Measurements from ENCODE around the gene TMEM190. TPM values are rescaled to one million over a fixed set of nuclear protein-coding genes. Genes with fewer than 3 reads are reported as not detected.
"Not testable (repeated sequence)": the region's sequence is repeated elsewhere in the genome, so short reads cannot be mapped to it uniquely, and the experiment has no call there.

Gene TMEM190
- total and polyA plus RNA-seq, 11 donors, result not detected

DNA sequence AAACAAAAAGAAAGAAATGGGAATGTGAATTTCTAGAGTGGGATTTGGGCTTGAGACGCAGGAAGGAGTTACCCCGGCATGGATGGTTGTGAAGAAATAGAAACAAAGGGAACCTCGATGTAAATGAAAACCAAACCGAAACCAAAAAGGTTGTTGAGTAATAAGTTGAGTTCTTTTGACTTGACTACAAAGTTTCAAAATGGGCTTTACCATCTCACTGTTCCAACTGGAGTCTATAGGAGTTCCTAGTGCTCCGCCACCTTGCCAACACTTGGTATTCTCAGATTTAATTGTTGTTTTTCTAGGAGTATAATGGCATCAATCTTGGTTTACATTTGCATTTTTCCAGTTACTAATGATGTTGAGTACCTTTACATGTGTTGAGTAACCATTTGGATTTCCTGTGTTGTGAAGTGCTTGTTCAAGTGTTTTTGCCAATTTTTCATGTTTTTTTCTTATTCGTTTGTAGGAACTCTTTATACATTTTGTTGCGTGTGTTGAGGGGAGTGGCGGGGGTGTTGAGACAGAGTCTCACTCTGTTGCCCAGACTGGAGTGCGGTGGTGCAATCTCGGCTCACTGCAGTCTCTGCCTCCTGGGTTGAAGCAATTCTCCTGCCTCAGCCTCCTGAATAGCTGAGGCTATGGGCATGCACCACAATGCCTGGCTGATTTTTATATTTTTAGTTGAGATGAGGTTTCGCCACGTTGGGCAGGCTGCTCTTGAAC lies 21.7 kb downstream of the TMEM190 start:
- TF ChIP-seq, protein P1, sequence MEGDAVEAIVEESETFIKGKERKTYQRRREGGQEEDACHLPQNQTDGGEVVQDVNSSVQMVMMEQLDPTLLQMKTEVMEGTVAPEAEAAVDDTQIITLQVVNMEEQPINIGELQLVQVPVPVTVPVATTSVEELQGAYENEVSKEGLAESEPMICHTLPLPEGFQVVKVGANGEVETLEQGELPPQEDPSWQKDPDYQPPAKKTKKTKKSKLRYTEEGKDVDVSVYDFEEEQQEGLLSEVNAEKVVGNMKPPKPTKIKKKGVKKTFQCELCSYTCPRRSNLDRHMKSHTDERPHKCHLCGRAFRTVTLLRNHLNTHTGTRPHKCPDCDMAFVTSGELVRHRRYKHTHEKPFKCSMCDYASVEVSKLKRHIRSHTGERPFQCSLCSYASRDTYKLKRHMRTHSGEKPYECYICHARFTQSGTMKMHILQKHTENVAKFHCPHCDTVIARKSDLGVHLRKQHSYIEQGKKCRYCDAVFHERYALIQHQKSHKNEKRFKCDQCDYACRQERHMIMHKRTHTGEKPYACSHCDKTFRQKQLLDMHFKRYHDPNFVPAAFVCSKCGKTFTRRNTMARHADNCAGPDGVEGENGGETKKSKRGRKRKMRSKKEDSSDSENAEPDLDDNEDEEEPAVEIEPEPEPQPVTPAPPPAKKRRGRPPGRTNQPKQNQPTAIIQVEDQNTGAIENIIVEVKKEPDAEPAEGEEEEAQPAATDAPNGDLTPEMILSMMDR (IDR thresholded peaks at IDR 0.05), result no peak
- TF ChIP-seq POLR2A (IDR thresholded peaks at IDR 0.05), result no peak
- Histone ChIP-seq H3K27ac (peak overlapping the region in 1 of 12 donors; percentile 32), H3K9me3 (no peaks in the 10 kb centered on the region), H3K36me3 (peaks cover 0 to 34% (median 28%) of the 10 kb centered on the region in 9 donors), H3K27me3 (no peaks in the 10 kb centered on the region), H3K4me3 (peak overlapping the region in 1 of 12 donors; percentile 27), H3K4me1 (peaks cover 0 to 12% (median 0%) of the 10 kb centered on the region in 12 donors)
- WGBS, 4 donors, result 86 to 92% (median 90%) methylated on average over 12 of the region's 12 CpGs
- no peak for DNase-seq
- ATAC-seq, result no peak
- intact Hi-C loops (cut with DNase I), result no loop called here

DNA sequence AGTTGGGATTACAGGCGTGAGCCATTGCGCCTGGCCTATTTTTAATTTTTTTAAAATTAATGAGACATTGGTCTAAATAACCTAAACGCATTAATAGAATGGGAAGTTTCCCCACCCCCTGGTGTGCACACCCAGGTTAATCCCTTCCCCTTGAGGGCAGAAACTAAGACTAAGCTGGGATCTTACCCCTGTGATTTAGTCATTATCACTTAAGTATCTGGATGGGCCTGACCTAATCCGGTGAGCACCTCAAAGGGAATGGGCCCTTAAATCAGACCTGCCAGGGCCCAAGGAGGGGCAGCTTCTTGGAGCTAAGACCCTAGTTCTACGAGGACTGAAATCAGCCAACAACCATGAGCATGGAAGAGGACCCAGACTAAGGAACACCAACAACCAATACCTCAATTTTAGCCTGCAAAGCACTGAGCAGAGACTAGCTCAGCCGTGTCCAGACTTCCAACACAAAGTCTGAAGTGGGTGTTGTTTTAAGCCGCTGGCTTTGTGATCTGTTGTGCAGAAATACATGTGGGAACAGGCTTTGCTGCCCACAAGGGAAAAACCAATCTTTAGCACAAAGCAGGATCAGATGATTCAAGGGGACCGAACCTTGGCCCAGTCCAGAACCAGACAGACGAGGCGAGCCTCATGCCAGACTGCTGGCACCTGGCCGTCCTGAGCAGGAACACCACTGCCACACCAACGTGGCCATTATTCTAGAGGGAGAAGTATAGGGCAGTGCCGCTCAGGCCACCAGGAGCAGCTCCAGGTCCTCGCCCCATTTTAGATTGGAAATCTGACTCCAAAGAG lies 23.9 kb downstream of the TMEM190 start:
- intact Hi-C loops (cut with DNase I), result no loop called here
- no peak for DNase-seq
- no peak for ATAC-seq
- TF ChIP-seq, protein P1 (IDR thresholded peaks at IDR 0.05), result no peak
- no peak for TF ChIP-seq POLR2A (IDR thresholded peaks at IDR 0.05)
- Histone ChIP-seq H3K36me3 (peaks cover 0 to 50% (median 44%) of the 10 kb centered on the region in 9 donors), H3K4me3 (no peak overlapping the region), H3K27me3 (no peaks in the 10 kb centered on the region), H3K4me1 (peaks cover 0 to 14% (median 0%) of the 10 kb centered on the region in 12 donors), H3K27ac (no peak overlapping the region), H3K9me3 (no peaks in the 10 kb centered on the region)
- WGBS, 4 donors, result 87 to 89% (median 88%) methylated on average over 13 to 14 of the region's 14 CpGs

DNA sequence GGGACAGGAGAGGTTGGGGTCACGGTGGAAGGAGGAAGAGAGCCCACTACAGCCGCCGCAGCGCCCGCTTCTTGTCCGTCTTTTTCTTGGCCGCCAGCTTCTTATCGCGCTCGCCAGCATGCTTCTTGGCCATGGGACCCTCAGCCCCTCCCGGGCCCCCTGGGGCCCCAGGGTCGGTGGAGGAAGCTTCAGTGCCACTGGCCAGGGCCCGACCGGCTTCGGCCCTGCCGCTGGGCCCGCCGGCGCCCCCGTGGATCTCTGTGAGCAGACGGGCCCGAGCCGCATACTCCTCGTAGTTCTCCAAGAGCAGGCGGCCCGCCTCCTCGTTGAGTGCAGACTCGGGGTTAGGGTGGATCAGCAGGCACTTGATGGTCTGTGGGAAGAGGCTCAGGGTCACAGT lies 24.8 kb downstream of the TMEM190 start:
- H3K9me3 ChIP-seq; H3K4me3 ChIP-seq; intact Hi-C loops (cut with DNase I); H3K27me3 ChIP-seq; ATAC-seq; H3K27ac ChIP-seq: not testable (repeated sequence)
- peaks cover 0 to 58% (median 47%) of the 10 kb centered on the region in 9 donors for H3K36me3 ChIP-seq
- 81 to 91% (median 87%) methylated on average over 18 to 23 of the region's 28 CpGs for WGBS, 4 donors
- DNase-seq, result peak in 1 of 5 donors; percentile 16
- peaks cover 0 to 23% (median 5%) of the 10 kb centered on the region in 12 donors for H3K4me1 ChIP-seq

DNA sequence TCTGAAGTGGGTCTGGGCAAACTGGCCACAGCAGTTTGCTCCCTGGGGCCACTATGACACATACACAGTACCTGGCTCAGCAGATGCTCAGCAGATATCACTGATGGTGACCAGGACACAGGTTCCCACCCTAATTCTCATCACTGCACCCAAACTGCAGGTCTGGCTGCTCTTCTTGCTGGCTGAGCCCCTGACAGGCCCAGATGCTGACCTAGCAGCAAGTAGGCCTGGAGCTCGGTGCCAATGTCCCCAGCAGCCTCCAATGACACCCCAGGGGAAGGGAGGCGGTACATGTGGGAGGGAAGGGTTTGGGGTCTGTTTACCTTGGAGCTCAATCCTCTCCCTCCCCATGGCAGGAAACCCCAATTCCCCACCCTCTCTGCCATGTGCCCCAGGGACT lies 25.9 kb downstream of the TMEM190 start:
- TF ChIP-seq, protein P1 (IDR thresholded peaks at IDR 0.05), result no peak
- no peak for TF ChIP-seq POLR2A (IDR thresholded peaks at IDR 0.05)
- peak in 1 of 5 donors; percentile 3 for DNase-seq
- intact Hi-C loops (cut with DNase I), result no loop called here
- Histone ChIP-seq H3K4me3 (no peak overlapping the region), H3K4me1 (peaks cover 0 to 30% (median 12%) of the 10 kb centered on the region in 12 donors), H3K27ac (no peak overlapping the region), H3K27me3 (no peaks in the 10 kb centered on the region), H3K36me3 (peaks cover 0 to 60% (median 47%) of the 10 kb centered on the region in 9 donors), H3K9me3 (no peaks in the 10 kb centered on the region)
- ATAC-seq, result no peak
- WGBS, 4 donors, result 40 to 87% (median 68%) methylated on average over 1 to 2 of the region's 2 CpGs

Data from heart left ventricle (tissue), 16 donors.